SKM-1 (cell line): ENCODE measurements around the gene KNDC1.
"Not testable (repeated sequence)": the region's sequence is repeated elsewhere in the genome, so short reads cannot be mapped to it uniquely, and the experiment has no call there.

Source experiments
- DNase-seq: peaks from one replicate; lab custom pipeline; 2025; ENCODE audit not compliant: unreplicated experiment; lab: John Stamatoyannopoulos, UW

Gene KNDC1

GRCh38 chr10:133159950-133160825, at the start of gene KNDC1:
Gene KNDC1, plus strand, starts transcription at chr10:133160219. Its CDS starts 249 bp downstream, at chr10:133160468.
- DNase-seq, result no peak

GRCh38 chr10:133110609-133111275, 49.3 kb upstream of the KNDC1 start:
- DNase-seq, result no peak

- DNase-seq, result not testable (repeated sequence)
Measured at GRCh38 chr10:133111640-133112039, 48.4 kb upstream of the KNDC1 start.

GRCh38 chr10:133113146-133113830, 46.7 kb upstream of the KNDC1 start:
- no peak for DNase-seq

GRCh38 chr10:133113847-133114246, 46.2 kb upstream of the KNDC1 start:
- no peak for DNase-seq

GRCh38 chr10:133114251-133114650, 45.8 kb upstream of the KNDC1 start:
- no peak for DNase-seq

GRCh38 chr10:133114726-133115452, 45.1 kb upstream of the KNDC1 start:
- no peak for DNase-seq

GRCh38 chr10:133115453-133115842, 44.6 kb upstream of the KNDC1 start:
- no peak for DNase-seq

GRCh38 chr10:133115976-133116375, 44.0 kb upstream of the KNDC1 start:
- no peak for DNase-seq

- no peak for DNase-seq
Measured at GRCh38 chr10:133116455-133116854, 43.6 kb upstream of the KNDC1 start.

- DNase-seq, result no peak
Measured at GRCh38 chr10:133117036-133117687, 42.9 kb upstream of the KNDC1 start.

GRCh38 chr10:133117688-133118071, 42.3 kb upstream of the KNDC1 start:
- DNase-seq, result no peak

- DNase-seq, result no peak
Measured at GRCh38 chr10:133121479-133121878, 38.5 kb upstream of the KNDC1 start.

GRCh38 chr10:133122171-133122935, 37.7 kb upstream of the KNDC1 start:
- DNase-seq, result no peak

GRCh38 chr10:133123050-133123745, 36.8 kb upstream of the KNDC1 start:
- DNase-seq, result no peak

GRCh38 chr10:133123746-133124356, 36.2 kb upstream of the KNDC1 start:
- DNase-seq, result no peak

- DNase-seq, result peak; percentile 15
Measured at GRCh38 chr10:133124357-133125211, 35.4 kb upstream of the KNDC1 start.

- no peak for DNase-seq
Measured at GRCh38 chr10:133125901-133126300, 34.1 kb upstream of the KNDC1 start.
